ENCODE measurements around the gene HBG1.

Gene HBG1

GRCh38 chr11:5247472-5248192 is 2.0 kb downstream of the HBG1 start:
- no peak for DNase-seq (ENCODE audit: extremely low read depth in 1 of 2, low read depth in 1 of 2)

- no peak for DNase-seq (ENCODE audit: extremely low read depth in 1 of 2, low read depth in 1 of 2)
These were observed 2.7 kb downstream of the HBG1 start for GRCh38 chr11:5246772-5247471.

- no peak for DNase-seq (ENCODE audit: extremely low read depth in 1 of 2, low read depth in 1 of 2)
These were observed 4.5 kb downstream of the HBG1 start for GRCh38 chr11:5245155-5245554.

- no peak for DNase-seq (ENCODE audit: extremely low read depth in 1 of 2, low read depth in 1 of 2)
These were observed 5.9 kb downstream of the HBG1 start for GRCh38 chr11:5243816-5244180.

GRCh38 chr11:5242933-5243815 is 6.5 kb downstream of the HBG1 start:
- no peak for DNase-seq (ENCODE audit: extremely low read depth in 1 of 2, low read depth in 1 of 2)

- DNase-seq (ENCODE audit: extremely low read depth in 1 of 2, low read depth in 1 of 2): no peak
These were observed 7.4 kb downstream of the HBG1 start for GRCh38 chr11:5242208-5242607.

- no peak for DNase-seq (ENCODE audit: extremely low read depth in 1 of 2, low read depth in 1 of 2)
These were observed 8.2 kb downstream of the HBG1 start for GRCh38 chr11:5241458-5241857.

- DNase-seq (ENCODE audit: extremely low read depth in 1 of 2, low read depth in 1 of 2): no peak
These were observed 9.2 kb downstream of the HBG1 start for GRCh38 chr11:5240458-5240857.

GRCh38 chr11:5240056-5240455 is 9.6 kb downstream of the HBG1 start:
- DNase-seq (ENCODE audit: extremely low read depth in 1 of 2, low read depth in 1 of 2): no peak

GRCh38 chr11:5239046-5239445 is 10.6 kb downstream of the HBG1 start:
- no peak for DNase-seq (ENCODE audit: extremely low read depth in 1 of 2, low read depth in 1 of 2)

- no peak for DNase-seq (ENCODE audit: extremely low read depth in 1 of 2, low read depth in 1 of 2)
These were observed 11.2 kb downstream of the HBG1 start for GRCh38 chr11:5238486-5238885.

GRCh38 chr11:5237420-5237819 is 12.2 kb downstream of the HBG1 start:
- DNase-seq (ENCODE audit: extremely low read depth in 1 of 2, low read depth in 1 of 2): no peak

- no peak for DNase-seq (ENCODE audit: extremely low read depth in 1 of 2, low read depth in 1 of 2)
These were observed 14.1 kb downstream of the HBG1 start for GRCh38 chr11:5235364-5236095.

GRCh38 chr11:5234381-5234834 is 15.2 kb downstream of the HBG1 start, which contains the start of gene HBD:
TSS of gene HBD (minus strand) at chr11:5234483. CDS start at chr11:5234433, 50 bp downstream.
- DNase-seq (ENCODE audit: extremely low read depth in 1 of 2, low read depth in 1 of 2): no peak

GRCh38 chr11:5233307-5233706 is 16.4 kb downstream of the HBG1 start:
- no peak for DNase-seq (ENCODE audit: extremely low read depth in 1 of 2, low read depth in 1 of 2)

- DNase-seq (ENCODE audit: extremely low read depth in 1 of 2, low read depth in 1 of 2): no peak
These were observed 16.8 kb downstream of the HBG1 start for GRCh38 chr11:5232821-5233220.

GRCh38 chr11:5232176-5232575 is 17.5 kb downstream of the HBG1 start:
- no peak for DNase-seq (ENCODE audit: extremely low read depth in 1 of 2, low read depth in 1 of 2)

GRCh38 chr11:5231111-5231510 is 18.5 kb downstream of the HBG1 start:
- DNase-seq (ENCODE audit: extremely low read depth in 1 of 2, low read depth in 1 of 2): no peak

- no peak for DNase-seq (ENCODE audit: extremely low read depth in 1 of 2, low read depth in 1 of 2)
These were observed 19.4 kb downstream of the HBG1 start for GRCh38 chr11:5230266-5230665.

GRCh38 chr11:5229796-5230195 is 19.9 kb downstream of the HBG1 start:
- DNase-seq (ENCODE audit: extremely low read depth in 1 of 2, low read depth in 1 of 2): no peak

- no peak for DNase-seq (ENCODE audit: extremely low read depth in 1 of 2, low read depth in 1 of 2)
These were observed 20.3 kb downstream of the HBG1 start for GRCh38 chr11:5229356-5229755.

Data from stimulated activated CD8-positive, alpha-beta memory T cell treated with anti-CD3 and anti-CD28 coated beads, Interleukin-7, amount 100 ng/mL, for 48 hours (primary cell).